DOHH2 (cell line): Measurements from ENCODE around the gene ACOX3.

Experiments
- H3F3A ChIP-seq: fragments of 200-600 bp; sonication (generic), shearing (Covaris generic); 2 replicates; pipeline ENCODE4 v1.6.0; 2016; ENCODE audit warnings: antibody characterized with exemption, mild to moderate bottlenecking; ENCODE audit not compliant: control insufficient read depth, insufficient read depth
- H3K27ac ChIP-seq: fragments of 200-600 bp; sonication (generic); 2 replicates; pipeline ENCODE4 v1.5.1; 2014; ENCODE audit warnings: low read depth, mild to moderate bottlenecking, low read length, moderate library complexity
- H3K27me3 ChIP-seq: fragments of 200-600 bp; sonication (generic); 2 replicates; pipeline ENCODE4 v1.6.1; 2014; ENCODE audit warnings: mild to moderate bottlenecking, low read length, mixed read lengths; ENCODE audit not compliant: control insufficient read depth
- H3K36me3 ChIP-seq: fragments of 200-600 bp; sonication (generic); 2 replicates; pipeline ENCODE4 v1.6.1; 2014; ENCODE audit warnings: mild to moderate bottlenecking, low read length, moderate library complexity, mixed read lengths; ENCODE audit not compliant: control insufficient read depth
- H3K4me1 ChIP-seq: fragments of 200-600 bp; sonication (generic); 2 replicates; pipeline ENCODE4 v1.6.1; 2014; ENCODE audit warnings: mild to moderate bottlenecking, low read length, mixed read lengths; ENCODE audit not compliant: control insufficient read depth
- H3K4me2 ChIP-seq: fragments of 200-600 bp; sonication (generic); 2 replicates; pipeline ENCODE4 v1.6.0; 2014; ENCODE audit warnings: mild to moderate bottlenecking, low read length, moderate library complexity
- H3K4me3 ChIP-seq: fragments of 200-600 bp; sonication (generic); 2 replicates; pipeline ENCODE4 v1.5.1; 2014; ENCODE audit warnings: mild to moderate bottlenecking, low read length, mixed read lengths
- H3K79me2 ChIP-seq: fragments of 200-600 bp; sonication (generic); 2 replicates; pipeline ENCODE4 v1.6.1; 2014; ENCODE audit warnings: mild to moderate bottlenecking, low read length, mixed read lengths; ENCODE audit not compliant: control insufficient read depth
- H3K9me2 ChIP-seq: fragments of 200-600 bp; sonication (generic); replicated peaks from 2 replicates; pipeline ENCODE4 v1.6.1; 2014; ENCODE audit warnings: mild to moderate bottlenecking, low read length, mixed read lengths; ENCODE audit not compliant: control insufficient read depth
- H3K9me3 ChIP-seq: fragments of 200-600 bp; sonication (generic); 2 replicates; pipeline ENCODE4 v1.6.1; 2014; ENCODE audit warnings: antibody characterized with exemption, low read length, mixed read lengths; ENCODE audit not compliant: control insufficient read depth, insufficient read depth
- H4K20me1 ChIP-seq: fragments of 200-600 bp; sonication (generic); 2 replicates; pipeline ENCODE4 v1.6.0; 2014; ENCODE audit warnings: low read depth, mild to moderate bottlenecking, antibody characterized with exemption, low read length, moderate library complexity; ENCODE audit not compliant: control insufficient read depth, insufficient read depth
- EZH2phosphoT487 ChIP-seq: fragments of 200-600 bp; sonication (generic); IDR thresholded peaks from 2 replicates; pipeline ENCODE4 v1.6.1; 2017; ENCODE audit warnings: borderline replicate concordance, mild to moderate bottlenecking, antibody characterized with exemption, low read length, moderate library complexity, mixed read lengths
- TF ChIP-seq, protein P1 (sequence below): fragments of 200-600 bp; sonication (generic); IDR thresholded peaks from one replicate; pipeline ENCODE4 v1.5.1; 2014; ENCODE audit warnings: antibody characterized with exemption, mild to moderate bottlenecking, low read depth, low read length; ENCODE audit not compliant: poor library complexity, severe bottlenecking

The ACOX3 gene

DNA sequence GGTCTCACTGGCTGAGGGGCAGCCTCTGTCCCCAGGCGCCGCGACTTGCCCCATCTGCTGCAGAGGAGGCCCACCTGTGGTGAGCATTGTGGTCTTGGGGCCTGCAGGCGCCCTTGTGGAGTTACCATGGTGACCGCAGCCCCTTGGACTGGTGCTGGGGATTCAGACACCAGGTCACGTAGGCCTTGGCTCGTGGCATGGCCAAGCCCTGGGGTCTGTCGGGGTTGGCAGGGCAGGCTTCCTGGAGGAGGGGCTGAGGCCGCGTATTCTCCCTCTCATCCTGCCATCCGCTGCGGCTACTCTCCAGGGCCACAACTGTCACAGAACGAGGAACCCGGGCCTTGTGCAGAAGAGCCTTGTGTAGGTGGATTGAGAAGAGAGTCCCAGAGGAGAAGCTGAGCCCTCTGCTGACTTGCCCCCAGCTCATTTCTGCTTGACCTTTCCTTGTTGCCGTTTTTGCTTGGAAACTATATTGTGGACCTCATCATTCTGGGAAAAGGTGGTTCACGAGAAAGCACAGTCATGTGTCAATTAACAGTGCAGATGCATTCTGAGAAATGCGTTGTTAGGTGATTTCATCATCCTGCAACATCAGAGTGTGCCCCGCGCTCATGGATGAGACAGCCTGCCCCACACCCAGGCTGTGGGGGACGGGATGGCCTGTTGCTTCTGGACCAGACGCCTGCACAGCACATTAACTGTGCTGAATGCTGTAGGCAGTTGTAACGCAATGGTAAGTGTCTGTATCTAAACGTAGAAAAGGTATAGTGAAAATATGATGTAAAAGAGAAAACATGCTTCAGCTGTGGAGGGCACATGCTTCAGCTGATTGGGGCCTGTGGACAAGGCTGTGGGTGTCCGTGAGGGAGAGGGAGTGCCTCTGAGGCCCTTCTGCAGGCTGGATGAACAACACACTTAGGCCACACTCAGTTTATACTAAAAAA lies 38.5 kb upstream of the ACOX3 start:
- Histone ChIP-seq H3K79me2 (no peaks in the 10 kb centered on the region), H4K20me1 (no peaks in the 10 kb centered on the region), H3K4me1 (no peaks in the 10 kb centered on the region), H3F3A (no peaks in the 10 kb centered on the region), H3K27ac (no peak overlapping the region), H3K27me3 (no peaks in the 10 kb centered on the region), H3K9me2 (no peaks in the 10 kb centered on the region), H3K9me3 (no peaks in the 10 kb centered on the region), H3K36me3 (peaks cover 8% of the 10 kb centered on the region), H3K4me2 (no peak overlapping the region), H3K4me3 (no peak overlapping the region)
- TF ChIP-seq, protein P1, sequence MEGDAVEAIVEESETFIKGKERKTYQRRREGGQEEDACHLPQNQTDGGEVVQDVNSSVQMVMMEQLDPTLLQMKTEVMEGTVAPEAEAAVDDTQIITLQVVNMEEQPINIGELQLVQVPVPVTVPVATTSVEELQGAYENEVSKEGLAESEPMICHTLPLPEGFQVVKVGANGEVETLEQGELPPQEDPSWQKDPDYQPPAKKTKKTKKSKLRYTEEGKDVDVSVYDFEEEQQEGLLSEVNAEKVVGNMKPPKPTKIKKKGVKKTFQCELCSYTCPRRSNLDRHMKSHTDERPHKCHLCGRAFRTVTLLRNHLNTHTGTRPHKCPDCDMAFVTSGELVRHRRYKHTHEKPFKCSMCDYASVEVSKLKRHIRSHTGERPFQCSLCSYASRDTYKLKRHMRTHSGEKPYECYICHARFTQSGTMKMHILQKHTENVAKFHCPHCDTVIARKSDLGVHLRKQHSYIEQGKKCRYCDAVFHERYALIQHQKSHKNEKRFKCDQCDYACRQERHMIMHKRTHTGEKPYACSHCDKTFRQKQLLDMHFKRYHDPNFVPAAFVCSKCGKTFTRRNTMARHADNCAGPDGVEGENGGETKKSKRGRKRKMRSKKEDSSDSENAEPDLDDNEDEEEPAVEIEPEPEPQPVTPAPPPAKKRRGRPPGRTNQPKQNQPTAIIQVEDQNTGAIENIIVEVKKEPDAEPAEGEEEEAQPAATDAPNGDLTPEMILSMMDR, result no peak
- TF ChIP-seq EZH2phosphoT487, result no peak

- no peaks in the 10 kb centered on the region for H3K27me3 ChIP-seq
- H3K4me1 ChIP-seq, result no peaks in the 10 kb centered on the region
- H3K4me3 ChIP-seq, result no peak overlapping the region
- H3K36me3 ChIP-seq, result peaks cover 8% of the 10 kb centered on the region
- no peak overlapping the region for H3K27ac ChIP-seq
- H3K79me2 ChIP-seq, result no peaks in the 10 kb centered on the region
- H3K9me3 ChIP-seq, result no peaks in the 10 kb centered on the region
- H3F3A ChIP-seq, result no peaks in the 10 kb centered on the region
- no peak for TF ChIP-seq EZH2phosphoT487
- TF ChIP-seq, protein P1, result no peak
- no peak overlapping the region for H3K4me2 ChIP-seq
- H3K9me2 ChIP-seq, result no peaks in the 10 kb centered on the region
- no peaks in the 10 kb centered on the region for H4K20me1 ChIP-seq
Measured at GRCh38 chr4:8478371-8478770, 37.8 kb upstream of the ACOX3 start.

DNA sequence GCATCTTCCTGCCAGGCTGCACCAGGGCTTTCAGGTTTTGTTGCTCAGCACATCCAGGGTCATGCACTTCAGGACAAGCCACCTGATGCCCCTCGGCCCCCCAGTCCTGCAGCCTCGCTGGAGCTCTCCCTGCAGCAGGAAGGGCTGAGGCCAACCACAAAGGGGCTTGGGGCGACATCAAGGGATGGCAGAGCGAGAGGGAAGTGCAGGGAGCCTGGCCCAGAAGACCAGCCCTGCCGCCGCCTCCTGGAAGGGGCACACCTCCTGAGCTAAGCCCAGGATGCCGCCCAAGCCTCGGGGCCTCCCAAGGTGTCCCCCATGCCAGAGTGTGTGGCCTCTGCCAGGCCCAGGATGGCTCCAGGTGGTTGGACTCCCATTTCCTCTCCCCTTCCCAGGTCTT lies 37.2 kb upstream of the ACOX3 start:
- Histone ChIP-seq H3K27ac (no peak overlapping the region), H3K4me1 (no peaks in the 10 kb centered on the region), H3F3A (no peaks in the 10 kb centered on the region)

More for the DNA sequence above, 37.2 kb upstream of the ACOX3 start:
- no peak overlapping the region for H3K4me3 ChIP-seq
- peaks cover 8% of the 10 kb centered on the region for H3K36me3 ChIP-seq
- H3K79me2 ChIP-seq, result no peaks in the 10 kb centered on the region
- no peaks in the 10 kb centered on the region for H3K9me2 ChIP-seq
- H3K4me2 ChIP-seq, result no peak overlapping the region
- no peaks in the 10 kb centered on the region for H4K20me1 ChIP-seq
- H3K9me3 ChIP-seq, result no peaks in the 10 kb centered on the region
- TF ChIP-seq EZH2phosphoT487, result no peak
- TF ChIP-seq, protein P1, result no peak
- no peaks in the 10 kb centered on the region for H3K27me3 ChIP-seq
